Heart left ventricle (tissue), 13 donors: Measurements from ENCODE around the gene QSOX1.

ENCODE experiments used
- CTCF ChIP-seq, 12 donors: fragments of 200-600 bp; sonication (generic) in 4 of 12; IDR thresholded peaks; one replicate each; pipeline versions ENCODE4 v1.5.0 to v1.8.0; 2018 to 2022; ENCODE audit warnings: antibody characterized with exemption in 12 of 12, mild to moderate bottlenecking in 5 of 12
- POLR2A ChIP-seq, 2 donors: fragments of 450-650 bp; IDR thresholded peaks; one replicate each; pipeline ENCODE4 v1.6.1; 2017; ENCODE audit warnings: antibody characterized with exemption in 2 of 2, mild to moderate bottlenecking in 2 of 2, moderate library complexity in 2 of 2
- donor health status: ischemic (EF 13 %, LVEDD 7.1; RV severe dilation, severe dysfunction).
- donor health status: DM: no; HTN: yes; CAD: no.
- donor health status: DM: no; HTN: no; CAD: no.
- donor health status: ischemic (EF 25% LVEDD 6.9; RV normal size, moderate dysfunction).
- donor health status: ischemic (EF 25% LVEDD 5.7; RV mildly dilated, moderate dysfunction).
- donor health status: ischemic (EF 35%, LVEDD 5.7; RV mildly dilated, moderate dysfunction).
- donor health status: nonischemic (EF 11% LVEDD 7.7; RV severe dilation, severe dysfunction).
- donor health status: DM: yes; HTN: yes; CAD: no.
- donor health status: PGD.
- donor health status: ischemic (EF 29% LVEDD 5.4; RV normal size, mild dysfunction).
- donor health status: nonischemic (EF 23%, LVEDD 6.1; RV moderate dilation, normal function).

- no peak for TF ChIP-seq CTCF (IDR thresholded peaks at IDR 0.05)
- no peak for TF ChIP-seq POLR2A (IDR thresholded peaks at IDR 0.05)
Measured at GRCh38 chr1:180131510-180131909, 23.2 kb upstream of the QSOX1 start.
